Thyroid gland (tissue), 4 donors: Measurements from ENCODE around the gene CCDC187.

Experiments
- CTCF ChIP-seq, 6 experiments: fragments of 200-600 bp in 3 of 6; fragments of 450-650 bp in 3 of 6; sonication (generic) in 3 of 6; IDR thresholded peaks; one replicate each; pipeline ENCODE4 v1.5.1; 2016 to 2019; ENCODE audit warnings: antibody characterized with exemption in 6 of 6, mild to moderate bottlenecking in 2 of 6, inconsistent platforms in 1 of 6, moderate library complexity in 1 of 6
- POLR2A ChIP-seq, 2 donors: fragments of 450-650 bp; IDR thresholded peaks; one replicate each; pipeline ENCODE4 v1.6.1; 2017; ENCODE audit warnings: antibody characterized with exemption in 2 of 2, mild to moderate bottlenecking in 2 of 2, moderate library complexity in 1 of 2

DNA sequence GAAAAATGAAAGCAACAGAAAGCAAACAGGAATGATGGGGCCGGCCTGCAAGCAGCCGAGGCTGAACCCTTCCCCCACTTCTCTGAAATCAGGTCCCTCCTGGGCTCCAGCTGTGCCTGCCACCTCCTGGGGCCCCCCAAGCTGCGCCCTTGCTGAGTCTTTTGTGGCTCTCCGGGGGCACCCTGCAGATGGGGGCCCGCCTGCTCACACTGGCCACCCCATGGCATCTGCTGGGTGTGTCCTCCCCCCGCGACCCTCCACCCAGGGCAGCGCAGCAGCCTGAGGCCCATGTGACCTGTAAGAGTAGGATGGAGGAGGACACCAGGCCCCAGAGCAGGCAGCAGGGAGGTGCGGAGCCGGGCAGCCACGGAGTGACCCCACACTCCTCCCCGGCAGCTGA, 29.2 kb upstream of the CCDC187 start:
- TF ChIP-seq CTCF (IDR thresholded peaks at IDR 0.05) (no peak), POLR2A (IDR thresholded peaks at IDR 0.05) (no peak)
